Mucosa of descending colon (tissue), 3 donors: Measurements from ENCODE around the gene LOX. TPM values are rescaled to one million over a fixed set of nuclear protein-coding genes. Genes with fewer than 3 reads are reported as not detected.

Experiments used
- ATAC-seq: fragments of 200-7000 bp; cut with Tn5 transposase; one replicate; pipeline ENCODE4 v1.9.1; 2020; ENCODE audit warnings: mild to moderate bottlenecking, moderate library complexity
- DNase-seq, 3 donors: peaks; one replicate each; pipeline ENCODE4 v3.0.0-alpha.2; 2020
- H3K36me3 ChIP-seq: fragments of 200-600 bp; one replicate; pipeline ENCODE4 v1.8.0; 2021; ENCODE audit warnings: low read depth, mild to moderate bottlenecking
- H3K4me1 ChIP-seq: fragments of 200-600 bp; one replicate; pipeline ENCODE4 v1.8.0; 2021; ENCODE audit warnings: low read depth, mild to moderate bottlenecking
- H3K4me3 ChIP-seq: fragments of 200-600 bp; one replicate; pipeline ENCODE4 v1.8.0; 2021; ENCODE audit warnings: mild to moderate bottlenecking
- H3K9me3 ChIP-seq: fragments of 200-600 bp; one replicate; pipeline ENCODE4 v1.8.0; 2021; ENCODE audit warnings: mild to moderate bottlenecking
- CTCF ChIP-seq: fragments of 200-600 bp; IDR thresholded peaks from one replicate; pipeline ENCODE4 v1.8.0; 2022; ENCODE audit warnings: antibody characterized with exemption, mild to moderate bottlenecking
- intact Hi-C, 2 donors: fragments of 100-400 bp; cut with DNase I in 1 of 2; cut with micrococcal nuclease in 1 of 2; formaldehyde crosslinking; loops; one replicate each; pipeline versions ENCODE4 v1.11.0 to v1.11.1; 2022; cut with DNase I, micrococcal nuclease
- total RNA-seq, 3 donors: library from RNA; stranded (reverse); fragmentation: NEBNext Ultra II Directional in 2 of 3; extraction: Animal tissue kit (Norgen Biotek cat#: 25700) in 2 of 3; gene quantifications; one replicate each; pipeline versions ENCODE4 v1.2.1 to v1.2.4, GENCODE V29; 2021 to 2023
- donor health status: DM: no; HTN: no; CAD: no; lungs with moderate emphysema.
- donor health status: DM: no; HTN: no; CAD: no.
- donor health status: DM: no; HTN: yes; CAD: no.

Gene LOX
- total RNA-seq, 3 donors from 2014 or later, result 1.2 to 6.7 (median 4.6) TPM

- no peaks in the 10 kb centered on the region for H3K9me3 ChIP-seq
- no peaks in the 10 kb centered on the region for H3K36me3 ChIP-seq
- intact Hi-C loops, result no loop called here
- no peak overlapping the region for H3K4me3 ChIP-seq
- no peak for ATAC-seq
- DNase-seq, result no peak
- H3K4me1 ChIP-seq, result no peaks in the 10 kb centered on the region
- TF ChIP-seq CTCF, result no peak
Measured at GRCh38 chr5:122107016-122107415, 29.0 kb upstream of the LOX start.

GRCh38 chr5:122105909-122106308, 27.9 kb upstream of the LOX start:
- H3K9me3 ChIP-seq, result no peaks in the 10 kb centered on the region
- no peaks in the 10 kb centered on the region for H3K4me1 ChIP-seq
- no peak for TF ChIP-seq CTCF

GRCh38 chr5:122102825-122103224, 24.8 kb upstream of the LOX start:
- no peak overlapping the region for H3K4me3 ChIP-seq
- ATAC-seq, result no peak
- intact Hi-C loops, result no loop called here
- no peaks in the 10 kb centered on the region for H3K4me1 ChIP-seq
- no peak for DNase-seq
- TF ChIP-seq CTCF, result no peak
- H3K36me3 ChIP-seq, result no peaks in the 10 kb centered on the region
- H3K9me3 ChIP-seq, result no peaks in the 10 kb centered on the region

More at GRCh38 chr5:122105909-122106308, 27.9 kb upstream of the LOX start:
- Histone ChIP-seq H3K36me3 (no peaks in the 10 kb centered on the region), H3K4me3 (no peak overlapping the region)
- DNase-seq (no peak), ATAC-seq (no peak)
- intact Hi-C loops, result no loop called here

- Histone ChIP-seq H3K36me3 (no peaks in the 10 kb centered on the region), H3K4me3 (no peak overlapping the region), H3K9me3 (no peaks in the 10 kb centered on the region), H3K4me1 (no peaks in the 10 kb centered on the region)
- TF ChIP-seq CTCF, result peak; percentile 19
- DNase-seq (peak in 1 of 3 donors; percentile 14), ATAC-seq (peak; percentile 58)
- intact Hi-C loops, result no loop called here
Measured at GRCh38 chr5:122101636-122102285, 23.7 kb upstream of the LOX start.

GRCh38 chr5:122099060-122099790, 21.2 kb upstream of the LOX start:
- Histone ChIP-seq H3K36me3 (no peaks in the 10 kb centered on the region), H3K4me3 (no peak overlapping the region), H3K9me3 (no peaks in the 10 kb centered on the region), H3K4me1 (no peaks in the 10 kb centered on the region)
- no peak for ATAC-seq
- DNase-seq, result no peak
- intact Hi-C loops, result no loop called here
- TF ChIP-seq CTCF, result no peak
